ENCODE measurements around the gene RAC3.
A peak's percentile ranks its signal among the peaks of the same experiment; 100 is the strongest.

GRCh38 chr17:82037092-82037888 lies 5.8 kb downstream of the RAC3 start, which contains the start of gene DCXR:
- TF ChIP-seq, protein P1, sequence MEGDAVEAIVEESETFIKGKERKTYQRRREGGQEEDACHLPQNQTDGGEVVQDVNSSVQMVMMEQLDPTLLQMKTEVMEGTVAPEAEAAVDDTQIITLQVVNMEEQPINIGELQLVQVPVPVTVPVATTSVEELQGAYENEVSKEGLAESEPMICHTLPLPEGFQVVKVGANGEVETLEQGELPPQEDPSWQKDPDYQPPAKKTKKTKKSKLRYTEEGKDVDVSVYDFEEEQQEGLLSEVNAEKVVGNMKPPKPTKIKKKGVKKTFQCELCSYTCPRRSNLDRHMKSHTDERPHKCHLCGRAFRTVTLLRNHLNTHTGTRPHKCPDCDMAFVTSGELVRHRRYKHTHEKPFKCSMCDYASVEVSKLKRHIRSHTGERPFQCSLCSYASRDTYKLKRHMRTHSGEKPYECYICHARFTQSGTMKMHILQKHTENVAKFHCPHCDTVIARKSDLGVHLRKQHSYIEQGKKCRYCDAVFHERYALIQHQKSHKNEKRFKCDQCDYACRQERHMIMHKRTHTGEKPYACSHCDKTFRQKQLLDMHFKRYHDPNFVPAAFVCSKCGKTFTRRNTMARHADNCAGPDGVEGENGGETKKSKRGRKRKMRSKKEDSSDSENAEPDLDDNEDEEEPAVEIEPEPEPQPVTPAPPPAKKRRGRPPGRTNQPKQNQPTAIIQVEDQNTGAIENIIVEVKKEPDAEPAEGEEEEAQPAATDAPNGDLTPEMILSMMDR (IDR thresholded peaks at IDR 0.05): peak; percentile 60 to 84 (median 64)
- TF ChIP-seq POLR2A (IDR thresholded peaks at IDR 0.05; ENCODE audit: low read depth): peak; percentile 82
- peak; percentile 94 to 98 for TF ChIP-seq POLR2AphosphoS5 (IDR thresholded peaks at IDR 0.05)

All from esophagus muscularis mucosa (tissue), 3 donors.